ENCODE data around the gene HOXC12. TPM values are rescaled to one million over a fixed set of nuclear protein-coding genes. Genes with fewer than 3 reads are reported as not detected.

The HOXC12 gene
- total RNA-seq, 4 donors from 2014 or later = 0.22 to 1.4 TPM; not detected in 2

DNA sequence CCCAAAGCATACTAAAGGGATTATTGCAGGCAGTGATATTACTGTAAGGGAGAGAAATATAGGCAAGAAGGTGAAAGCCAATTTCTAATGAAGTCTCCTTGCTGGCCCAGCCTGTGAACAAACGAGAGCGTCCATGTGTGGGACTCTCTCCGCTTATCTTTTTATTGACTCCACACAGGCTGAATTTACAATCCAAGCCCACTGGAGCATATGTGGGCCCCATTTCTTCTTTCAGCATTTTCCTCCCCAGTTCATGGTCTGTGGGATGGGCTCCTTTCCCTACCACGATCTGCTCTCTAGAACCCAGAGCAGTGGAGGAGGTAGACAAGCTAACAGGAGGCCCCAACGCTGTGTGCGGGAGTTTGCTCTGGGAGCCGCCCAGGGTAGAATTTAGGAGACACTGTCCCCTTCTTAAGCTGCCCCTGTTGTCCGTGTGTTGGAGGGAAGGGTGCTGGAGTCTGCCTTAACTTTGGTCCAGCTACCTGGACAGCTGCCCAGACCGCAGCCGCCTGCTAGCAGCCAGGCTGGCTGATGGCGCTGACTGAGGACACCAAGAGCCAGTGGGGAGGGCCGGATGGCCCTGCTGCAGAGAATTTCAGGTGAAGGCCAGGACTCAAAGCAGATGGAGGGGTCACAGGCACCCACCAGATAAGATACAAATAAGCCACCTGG is 15.0 kb downstream of the HOXC12 start:
- no peaks in the 10 kb centered on the region for H3K36me3 ChIP-seq
- H3K4me1 ChIP-seq = peaks cover 0 to 42% (median 14%) of the 10 kb centered on the region in 4 donors
- 50 to 57% methylated on average over 12 of the region's 12 CpGs for WGBS, 2 donors
- H3K27me3 ChIP-seq = peaks cover 0 to 100% of the 10 kb centered on the region in 2 donors
- no peaks in the 10 kb centered on the region for H3K9me3 ChIP-seq
- no peak for DNase-seq (ENCODE audit: low spot score in 2 of 2)
- TF ChIP-seq EP300 (IDR thresholded peaks at IDR 0.05) (no peak), POLR2A (IDR thresholded peaks at IDR 0.05) (no peak)
- TF ChIP-seq, protein P1, sequence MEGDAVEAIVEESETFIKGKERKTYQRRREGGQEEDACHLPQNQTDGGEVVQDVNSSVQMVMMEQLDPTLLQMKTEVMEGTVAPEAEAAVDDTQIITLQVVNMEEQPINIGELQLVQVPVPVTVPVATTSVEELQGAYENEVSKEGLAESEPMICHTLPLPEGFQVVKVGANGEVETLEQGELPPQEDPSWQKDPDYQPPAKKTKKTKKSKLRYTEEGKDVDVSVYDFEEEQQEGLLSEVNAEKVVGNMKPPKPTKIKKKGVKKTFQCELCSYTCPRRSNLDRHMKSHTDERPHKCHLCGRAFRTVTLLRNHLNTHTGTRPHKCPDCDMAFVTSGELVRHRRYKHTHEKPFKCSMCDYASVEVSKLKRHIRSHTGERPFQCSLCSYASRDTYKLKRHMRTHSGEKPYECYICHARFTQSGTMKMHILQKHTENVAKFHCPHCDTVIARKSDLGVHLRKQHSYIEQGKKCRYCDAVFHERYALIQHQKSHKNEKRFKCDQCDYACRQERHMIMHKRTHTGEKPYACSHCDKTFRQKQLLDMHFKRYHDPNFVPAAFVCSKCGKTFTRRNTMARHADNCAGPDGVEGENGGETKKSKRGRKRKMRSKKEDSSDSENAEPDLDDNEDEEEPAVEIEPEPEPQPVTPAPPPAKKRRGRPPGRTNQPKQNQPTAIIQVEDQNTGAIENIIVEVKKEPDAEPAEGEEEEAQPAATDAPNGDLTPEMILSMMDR (IDR thresholded peaks at IDR 0.05) = no peak
- no peak overlapping the region for H3K4me3 ChIP-seq
- H3K27ac ChIP-seq = no peak overlapping the region

DNA sequence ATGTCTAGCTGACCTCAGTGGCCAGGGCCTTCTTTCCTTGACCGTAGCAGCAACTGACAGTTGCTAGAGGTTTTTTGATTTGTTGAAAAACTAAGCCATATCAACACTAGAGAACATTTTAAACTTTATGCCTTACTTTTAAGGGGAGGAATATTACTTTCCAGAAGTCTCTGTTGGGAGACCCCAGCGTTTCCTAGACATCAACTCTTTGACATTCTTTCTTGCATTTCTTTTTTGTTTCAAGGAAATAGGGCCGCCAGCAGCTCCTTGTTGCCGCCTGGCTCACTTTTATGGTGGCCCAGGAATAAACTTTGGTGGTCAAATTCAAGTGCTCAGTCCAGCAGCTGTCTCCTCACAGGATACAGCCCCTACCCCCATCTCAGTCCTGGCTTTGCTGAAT is 15.7 kb downstream of the HOXC12 start:
- no peak for DNase-seq (ENCODE audit: low spot score in 2 of 2)
- WGBS, 2 donors = 69 to 75% methylated on average over 4 of the region's 4 CpGs
- no peaks in the 10 kb centered on the region for H3K36me3 ChIP-seq
- peaks cover 0 to 100% of the 10 kb centered on the region in 2 donors for H3K27me3 ChIP-seq
- no peak overlapping the region for H3K27ac ChIP-seq
- peaks cover 0 to 46% (median 20%) of the 10 kb centered on the region in 4 donors for H3K4me1 ChIP-seq
- no peaks in the 10 kb centered on the region for H3K9me3 ChIP-seq
- TF ChIP-seq POLR2A (IDR thresholded peaks at IDR 0.05) = no peak
- TF ChIP-seq, protein P1 (IDR thresholded peaks at IDR 0.05) = no peak
- TF ChIP-seq EP300 (IDR thresholded peaks at IDR 0.05) = no peak
- H3K4me3 ChIP-seq = no peak overlapping the region

- no peaks in the 10 kb centered on the region for H3K9me3 ChIP-seq
- H3K27me3 ChIP-seq = peaks cover 0 to 100% of the 10 kb centered on the region in 2 donors
- TF ChIP-seq EP300 (IDR thresholded peaks at IDR 0.05) (no peak), POLR2A (IDR thresholded peaks at IDR 0.05) (no peak)
- TF ChIP-seq, protein P1 (IDR thresholded peaks at IDR 0.05) = no peak
- H3K4me3 ChIP-seq = no peak overlapping the region
- H3K36me3 ChIP-seq = no peaks in the 10 kb centered on the region
- 86 to 92% methylated on average over 3 of the region's 3 CpGs for WGBS, 2 donors
- no peak overlapping the region for H3K27ac ChIP-seq
- H3K4me1 ChIP-seq = peaks cover 0 to 43% (median 21%) of the 10 kb centered on the region in 4 donors
- DNase-seq (ENCODE audit: low spot score in 2 of 2) = no peak
Observed at GRCh38 chr12:53971129-53971528, 16.4 kb downstream of the HOXC12 start.

GRCh38 chr12:53971686-53972085 is 17.0 kb downstream of the HOXC12 start:
- no peak for DNase-seq (ENCODE audit: low spot score in 2 of 2)
- no peak overlapping the region for H3K4me3 ChIP-seq
- no peaks in the 10 kb centered on the region for H3K9me3 ChIP-seq
- H3K36me3 ChIP-seq = no peaks in the 10 kb centered on the region
- peaks cover 0 to 100% of the 10 kb centered on the region in 2 donors for H3K27me3 ChIP-seq
- TF ChIP-seq EP300 (IDR thresholded peaks at IDR 0.05) = no peak
- no peak for TF ChIP-seq POLR2A (IDR thresholded peaks at IDR 0.05)
- TF ChIP-seq, protein P1 (IDR thresholded peaks at IDR 0.05) = no peak
- no peak overlapping the region for H3K27ac ChIP-seq
- WGBS, 2 donors = 76 to 79% methylated on average over 2 of the region's 2 CpGs
- peaks cover 0 to 37% (median 21%) of the 10 kb centered on the region in 4 donors for H3K4me1 ChIP-seq

GRCh38 chr12:53972152-53972702 is 17.5 kb downstream of the HOXC12 start:
- Histone ChIP-seq H3K9me3 (no peaks in the 10 kb centered on the region), H3K4me1 (peaks cover 0 to 35% (median 21%) of the 10 kb centered on the region in 4 donors), H3K4me3 (no peak overlapping the region), H3K36me3 (no peaks in the 10 kb centered on the region), H3K27ac (no peak overlapping the region), H3K27me3 (peaks cover 0 to 99% of the 10 kb centered on the region in 2 donors)
- TF ChIP-seq, protein P1 (IDR thresholded peaks at IDR 0.05) = no peak
- TF ChIP-seq EP300 (IDR thresholded peaks at IDR 0.05) (no peak), POLR2A (IDR thresholded peaks at IDR 0.05) (no peak)
- WGBS, 2 donors = 60% methylated on average over 9 of the region's 9 CpGs
- no peak for DNase-seq (ENCODE audit: low spot score in 2 of 2)
